GM19463 (cell line): ENCODE data around the gene NGFR.
A peak's percentile ranks its signal among the peaks of the same experiment; 100 is the strongest.

Source experiments
- ATAC-seq: cut with Tn5 transposase; IDR thresholded peaks from one replicate; pipeline ENCODE4 v1.9.1; 2021; ENCODE audit warnings: mild to moderate bottlenecking, moderate library complexity; ENCODE audit not compliant: unreplicated experiment

Gene NGFR

GRCh38 chr17:49513641-49514040 is 18.5 kb downstream of the NGFR start:
- ATAC-seq, result no peak

DNA sequence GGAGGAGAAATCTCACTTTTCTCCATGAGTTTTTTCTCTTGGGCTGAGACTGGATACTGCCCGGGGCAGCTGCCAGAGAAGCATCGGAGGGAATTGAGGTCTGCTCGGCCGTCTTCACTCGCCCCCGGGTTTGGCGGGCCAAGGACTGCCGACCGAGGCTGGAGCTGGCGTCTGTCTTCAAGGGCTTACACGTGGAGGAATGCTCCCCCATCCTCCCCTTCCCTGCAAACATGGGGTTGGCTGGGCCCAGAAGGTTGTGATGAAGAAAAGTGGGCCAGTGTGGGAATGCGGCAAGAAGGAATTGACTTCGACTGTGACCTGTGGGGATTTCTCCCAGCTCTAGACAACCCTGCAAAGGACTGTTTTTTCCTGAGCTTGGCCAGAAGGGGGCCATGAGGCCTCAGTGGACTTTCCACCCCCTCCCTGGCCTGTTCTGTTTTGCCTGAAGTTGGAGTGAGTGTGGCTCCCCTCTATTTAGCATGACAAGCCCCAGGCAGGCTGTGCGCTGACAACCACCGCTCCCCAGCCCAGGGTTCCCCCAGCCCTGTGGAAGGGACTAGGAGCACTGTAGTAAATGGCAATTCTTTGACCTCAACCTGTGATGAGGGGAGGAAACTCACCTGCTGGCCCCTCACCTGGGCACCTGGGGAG is 19.1 kb downstream of the NGFR start:
- ATAC-seq, result no peak

DNA sequence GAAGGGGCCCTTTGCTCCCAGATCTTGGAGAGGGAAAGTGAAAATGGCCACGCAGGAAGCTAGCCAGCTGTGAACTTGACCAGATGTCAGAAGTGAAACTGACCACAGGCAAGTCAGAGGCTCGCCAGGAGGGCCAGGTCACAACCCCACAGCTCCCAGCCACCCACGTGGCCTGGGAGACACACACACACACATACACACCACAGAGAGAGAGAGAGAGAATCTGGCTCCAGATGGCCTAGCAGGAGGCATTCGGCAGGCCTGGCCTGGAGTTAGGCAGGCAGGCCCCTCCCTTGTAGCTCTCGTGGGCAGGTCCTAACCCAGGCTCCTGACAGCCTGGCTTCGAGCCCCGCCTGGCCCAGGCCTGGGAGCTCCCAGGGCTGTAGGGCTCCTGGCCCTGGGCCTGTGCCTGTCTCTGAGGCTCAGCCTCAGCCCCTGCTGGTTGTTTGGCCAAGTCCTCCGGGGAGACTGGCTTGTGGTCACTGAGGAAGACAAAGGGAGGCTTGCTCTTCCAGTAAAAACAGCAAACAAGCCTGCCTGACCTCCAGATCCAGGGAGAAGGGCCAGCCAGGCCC is 20.2 kb downstream of the NGFR start:
- ATAC-seq, result peak; percentile 91

GRCh38 chr17:49516180-49516579 is 21.1 kb downstream of the NGFR start:
- no peak for ATAC-seq

DNA sequence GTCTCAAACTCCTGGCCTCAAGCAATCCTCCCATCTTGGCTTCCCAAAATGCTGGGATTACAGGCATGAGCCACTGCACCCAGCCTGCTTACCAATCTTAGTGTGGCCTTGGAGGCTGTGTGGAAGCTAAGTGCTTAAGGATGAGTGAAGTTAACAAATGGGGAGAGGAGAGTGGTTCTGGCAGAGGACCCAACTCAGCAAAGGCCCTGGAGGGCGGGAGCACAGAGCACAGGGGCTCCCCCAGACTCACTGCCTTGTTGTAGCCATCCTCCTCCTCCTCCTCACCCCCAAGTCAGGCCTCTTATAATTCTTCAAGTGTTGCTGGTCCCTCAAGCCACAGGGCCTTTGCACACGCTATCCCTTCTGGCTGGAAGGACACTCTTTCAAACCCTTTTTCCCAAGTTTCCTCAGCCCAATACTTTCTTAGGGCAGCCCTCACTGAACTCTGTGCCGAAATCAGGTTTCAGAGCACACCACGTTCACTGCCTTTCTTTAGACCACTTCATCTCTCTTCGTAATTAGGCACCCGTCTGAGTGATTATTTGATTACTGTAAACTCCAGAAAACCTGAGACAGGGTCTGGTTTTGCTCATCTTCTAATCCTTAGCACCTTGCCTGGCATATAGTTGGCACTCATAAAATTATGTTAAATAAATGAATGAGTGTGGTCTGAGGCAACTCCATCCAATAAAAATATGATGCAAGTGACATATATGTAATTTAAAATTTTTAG is 23.4 kb downstream of the NGFR start:
- ATAC-seq, result no peak

DNA sequence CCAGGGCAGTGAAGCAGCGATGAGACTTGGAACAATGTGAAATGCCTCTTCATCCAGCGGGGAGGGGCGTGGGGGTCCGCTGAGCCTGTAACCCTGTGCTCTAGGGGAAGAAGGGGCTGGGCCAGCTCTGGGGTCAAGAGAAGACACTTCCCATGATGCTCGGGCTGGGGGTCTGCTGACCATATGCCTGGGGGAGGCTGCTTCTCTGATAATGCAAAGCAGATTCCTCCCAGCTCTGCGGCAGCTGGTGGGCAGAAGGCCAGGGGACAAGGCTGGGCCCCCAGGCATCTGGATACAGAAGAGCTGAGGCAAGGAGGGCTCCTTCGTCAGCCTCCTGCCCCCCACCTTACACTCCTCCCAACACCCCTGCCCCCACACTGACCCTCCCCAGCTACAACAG is 24.7 kb downstream of the NGFR start:
- ATAC-seq, result no peak

- no peak for ATAC-seq
These were observed 25.4 kb downstream of the NGFR start for GRCh38 chr17:49520386-49521087.

DNA sequence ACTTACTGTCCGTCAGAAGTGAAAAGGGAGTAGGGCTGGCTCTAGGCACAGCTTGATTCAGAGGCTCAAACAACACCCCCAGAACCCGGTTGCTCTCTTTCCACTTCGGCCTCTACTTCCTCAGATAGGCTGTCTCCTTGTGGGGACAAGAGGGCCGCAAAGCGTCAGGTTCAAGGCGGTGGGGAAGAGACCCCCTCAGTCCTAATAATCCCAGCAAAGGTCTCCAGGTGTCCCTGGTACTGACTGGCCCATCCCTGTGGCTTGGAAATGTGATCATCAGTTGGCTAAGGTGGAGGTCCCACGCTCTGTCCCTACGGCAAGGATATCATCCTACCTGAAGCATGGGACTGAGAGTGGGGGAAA is 26.0 kb downstream of the NGFR start:
- no peak for ATAC-seq

GRCh38 chr17:49521471-49522356 is 26.6 kb downstream of the NGFR start:
- ATAC-seq, result no peak

DNA sequence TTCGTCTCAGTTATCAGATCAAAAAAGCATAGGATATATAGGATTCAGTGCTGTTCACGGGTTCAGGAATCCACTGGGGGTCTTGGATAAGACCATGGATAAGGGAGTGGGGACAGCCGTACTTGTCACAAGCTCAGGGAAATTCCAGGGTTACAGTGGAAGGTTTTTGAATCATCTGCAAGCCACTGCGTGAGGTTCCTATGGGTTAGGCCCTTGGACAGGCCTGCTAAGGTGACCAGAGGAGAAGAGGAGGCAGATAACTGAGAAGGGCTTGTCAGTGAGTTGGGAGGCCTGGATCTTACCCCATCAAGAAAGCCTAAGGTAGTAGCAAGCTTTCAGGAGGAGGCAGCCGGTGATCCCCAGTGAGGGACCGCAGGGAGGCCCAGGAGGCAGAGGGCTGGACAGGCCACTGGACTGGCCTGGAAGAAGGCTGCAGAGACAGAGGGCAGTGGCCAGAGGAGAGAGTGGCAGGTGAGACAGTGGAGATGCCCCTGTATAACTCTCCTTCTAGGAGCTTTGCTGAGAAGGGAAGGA is 27.3 kb downstream of the NGFR start:
- no peak for ATAC-seq

GRCh38 chr17:49523196-49523595 is 28.1 kb downstream of the NGFR start:
- ATAC-seq, result no peak

GRCh38 chr17:49523706-49524472 is 28.8 kb downstream of the NGFR start:
- ATAC-seq, result no peak

- no peak for ATAC-seq
These were observed 29.6 kb downstream of the NGFR start for GRCh38 chr17:49524473-49525359.

GRCh38 chr17:49525831-49526741 is 31.0 kb downstream of the NGFR start:
- ATAC-seq, result no peak

DNA sequence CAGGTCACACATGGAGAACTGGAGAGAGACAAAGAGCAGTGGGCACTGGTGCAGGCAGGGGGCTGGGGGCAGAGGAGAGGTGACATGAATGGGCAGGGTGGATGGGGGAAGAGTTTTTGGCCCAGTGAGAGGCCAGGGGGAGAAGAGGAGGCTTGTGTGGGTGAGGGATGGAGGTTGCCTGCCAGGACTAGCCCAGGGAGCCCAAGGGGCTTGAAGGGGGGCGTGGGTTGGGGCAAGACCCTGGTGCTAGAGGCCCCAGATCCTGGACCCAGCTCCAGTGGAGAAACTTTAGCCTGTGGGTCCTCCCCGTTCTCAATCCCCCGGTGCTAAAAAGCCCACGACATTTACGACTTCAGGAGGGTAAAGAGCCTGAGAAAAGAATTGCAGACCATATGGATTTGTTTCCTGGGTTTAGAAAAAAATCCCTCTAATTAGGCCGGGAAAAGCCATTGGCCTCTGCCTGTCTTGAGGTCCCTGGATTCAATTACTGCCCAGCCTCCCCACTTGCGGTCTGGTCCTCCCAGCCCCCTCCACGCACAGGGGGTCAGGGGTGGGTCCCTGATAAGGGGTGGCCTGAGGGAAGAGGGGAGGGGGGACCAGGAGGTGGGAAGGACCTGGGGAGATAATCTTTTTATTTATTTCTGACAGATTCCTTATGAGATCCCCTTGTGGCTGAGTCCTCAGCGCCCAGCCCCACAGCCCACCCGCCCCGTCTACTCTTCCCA is 33.0 kb downstream of the NGFR start:
- ATAC-seq, result no peak

- no peak for ATAC-seq
These were observed 33.9 kb downstream of the NGFR start for GRCh38 chr17:49528966-49529365.

DNA sequence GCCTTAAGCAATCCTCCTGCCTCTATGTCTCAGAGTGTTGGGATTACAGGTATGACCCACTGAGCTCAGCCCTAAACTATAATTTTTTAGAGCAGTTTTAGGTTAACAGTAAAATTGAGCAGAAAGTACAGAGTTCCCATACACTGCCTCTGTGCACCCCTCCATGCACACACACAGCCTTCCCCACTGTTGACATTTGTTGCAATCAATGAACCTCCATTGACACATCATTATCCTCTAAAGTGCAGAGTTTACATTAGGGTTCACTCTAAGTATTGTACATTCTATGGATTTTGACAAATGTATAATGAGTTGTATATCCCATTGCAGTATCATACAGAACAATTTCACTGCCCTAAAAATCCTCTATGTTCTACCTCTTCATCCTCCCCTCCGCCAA is 35.0 kb downstream of the NGFR start:
- no peak for ATAC-seq
